ENCODE results near the gene CACNA1C. TPM values are rescaled to one million over a fixed set of nuclear protein-coding genes. Genes with fewer than 3 reads are reported as not detected.

The CACNA1C gene
- total RNA-seq, 1 experiment from 2014 or later, result not detected

DNA sequence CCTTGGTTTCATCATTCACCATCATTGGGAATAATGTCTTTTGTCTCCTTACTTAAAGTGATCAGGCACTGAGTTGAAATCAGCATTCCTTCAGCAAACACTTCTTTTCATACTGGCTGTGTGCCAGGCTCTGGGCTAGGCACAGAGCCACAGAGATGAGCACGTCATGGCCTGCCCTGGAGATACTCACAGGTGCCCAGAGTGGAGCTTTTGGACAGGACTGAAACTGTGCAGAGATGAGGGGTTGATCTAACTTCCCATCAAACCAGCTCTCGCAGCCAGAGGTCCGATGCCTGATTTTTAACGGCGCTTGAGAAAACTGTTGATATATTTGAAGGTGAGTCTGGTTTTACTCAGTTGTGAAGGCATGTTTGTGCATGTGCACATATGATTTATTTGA is 43.1 kb downstream of the CACNA1C start:
- TF ChIP-seq, protein P1, sequence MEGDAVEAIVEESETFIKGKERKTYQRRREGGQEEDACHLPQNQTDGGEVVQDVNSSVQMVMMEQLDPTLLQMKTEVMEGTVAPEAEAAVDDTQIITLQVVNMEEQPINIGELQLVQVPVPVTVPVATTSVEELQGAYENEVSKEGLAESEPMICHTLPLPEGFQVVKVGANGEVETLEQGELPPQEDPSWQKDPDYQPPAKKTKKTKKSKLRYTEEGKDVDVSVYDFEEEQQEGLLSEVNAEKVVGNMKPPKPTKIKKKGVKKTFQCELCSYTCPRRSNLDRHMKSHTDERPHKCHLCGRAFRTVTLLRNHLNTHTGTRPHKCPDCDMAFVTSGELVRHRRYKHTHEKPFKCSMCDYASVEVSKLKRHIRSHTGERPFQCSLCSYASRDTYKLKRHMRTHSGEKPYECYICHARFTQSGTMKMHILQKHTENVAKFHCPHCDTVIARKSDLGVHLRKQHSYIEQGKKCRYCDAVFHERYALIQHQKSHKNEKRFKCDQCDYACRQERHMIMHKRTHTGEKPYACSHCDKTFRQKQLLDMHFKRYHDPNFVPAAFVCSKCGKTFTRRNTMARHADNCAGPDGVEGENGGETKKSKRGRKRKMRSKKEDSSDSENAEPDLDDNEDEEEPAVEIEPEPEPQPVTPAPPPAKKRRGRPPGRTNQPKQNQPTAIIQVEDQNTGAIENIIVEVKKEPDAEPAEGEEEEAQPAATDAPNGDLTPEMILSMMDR (conservative IDR thresholded peaks at IDR 0.05), result no peak
- no peak for TF ChIP-seq EZH2 (IDR thresholded peaks at IDR 0.05; ENCODE audit: low read depth)
- no peak for DNase-seq
- Histone ChIP-seq H3K4me1 (replicated peaks; ENCODE audit: insufficient read depth) (no peaks in the 10 kb centered on the region), H3K9me2 (ENCODE audit: insufficient read depth) (no peaks in the 10 kb centered on the region), H3K27me3 (ENCODE audit: insufficient read depth, low read depth) (peaks cover 96% of the 10 kb centered on the region), H3K79me2 (ENCODE audit: low read depth) (no peaks in the 10 kb centered on the region), H3K4me2 (no peak overlapping the region), H3K27ac (no peak overlapping the region), H3F3A (ENCODE audit: insufficient read depth, low read depth) (no peaks in the 10 kb centered on the region), H2AFZ (no peak overlapping the region), H3K9me3 (ENCODE audit: insufficient read depth, low read depth) (no peaks in the 10 kb centered on the region), H4K20me1 (ENCODE audit: insufficient read depth) (no peaks in the 10 kb centered on the region), H3K4me3 (no peak overlapping the region), H3K36me3 (ENCODE audit: low read depth) (no peaks in the 10 kb centered on the region)
- ChIA-PET CTCF (no interaction called here), POLR2A (ENCODE audit: unreplicated experiment) (no interaction called here)
- intact Hi-C loops (cut with micrococcal nuclease; ENCODE audit: unreplicated experiment), result no loop called here
- no TSS peak for BruUV-seq (replicated peaks)

DNA sequence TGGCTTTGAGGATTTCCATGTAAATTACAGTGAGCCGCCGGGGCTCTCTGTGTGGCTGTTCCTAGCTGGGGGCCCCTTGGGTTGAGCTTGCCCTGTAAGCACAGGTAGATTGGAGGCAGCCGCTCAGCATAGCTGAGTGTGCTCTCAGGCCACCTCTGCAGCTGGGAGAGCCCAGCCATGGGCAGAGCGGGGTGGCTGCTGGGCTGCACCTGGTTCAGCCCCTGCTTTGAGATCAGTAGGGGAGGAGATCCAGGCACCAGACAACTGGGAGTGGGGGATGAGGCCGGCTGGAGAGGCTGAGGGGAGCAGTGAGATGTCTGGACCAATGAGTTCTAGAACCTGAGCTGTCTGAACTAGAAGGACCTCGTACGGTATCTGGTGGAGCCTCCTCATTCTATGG is 44.8 kb downstream of the CACNA1C start:
- no peak for TF ChIP-seq EZH2 (IDR thresholded peaks at IDR 0.05; ENCODE audit: low read depth)
- TF ChIP-seq, protein P1 (conservative IDR thresholded peaks at IDR 0.05), result no peak
- no peak overlapping the region for H3K27ac ChIP-seq
- no TSS peak for BruUV-seq (replicated peaks)
- H4K20me1 ChIP-seq (ENCODE audit: insufficient read depth), result no peaks in the 10 kb centered on the region
- H3K79me2 ChIP-seq (ENCODE audit: low read depth), result no peaks in the 10 kb centered on the region
- no peaks in the 10 kb centered on the region for H3K36me3 ChIP-seq (ENCODE audit: low read depth)
- peaks cover 96% of the 10 kb centered on the region for H3K27me3 ChIP-seq (ENCODE audit: insufficient read depth, low read depth)
- H3F3A ChIP-seq (ENCODE audit: insufficient read depth, low read depth), result no peaks in the 10 kb centered on the region
- H2AFZ ChIP-seq, result no peak overlapping the region
- H3K9me3 ChIP-seq (ENCODE audit: insufficient read depth, low read depth), result no peaks in the 10 kb centered on the region
- H3K4me1 ChIP-seq (replicated peaks; ENCODE audit: insufficient read depth), result no peaks in the 10 kb centered on the region
- no peak overlapping the region for H3K4me3 ChIP-seq
- CTCF ChIA-PET, result no interaction called here
- POLR2A ChIA-PET (ENCODE audit: unreplicated experiment), result no interaction called here
- H3K4me2 ChIP-seq, result no peak overlapping the region
- H3K9me2 ChIP-seq (ENCODE audit: insufficient read depth), result no peaks in the 10 kb centered on the region
- intact Hi-C loops (cut with micrococcal nuclease; ENCODE audit: unreplicated experiment), result no loop called here
- DNase-seq, result no peak

DNA sequence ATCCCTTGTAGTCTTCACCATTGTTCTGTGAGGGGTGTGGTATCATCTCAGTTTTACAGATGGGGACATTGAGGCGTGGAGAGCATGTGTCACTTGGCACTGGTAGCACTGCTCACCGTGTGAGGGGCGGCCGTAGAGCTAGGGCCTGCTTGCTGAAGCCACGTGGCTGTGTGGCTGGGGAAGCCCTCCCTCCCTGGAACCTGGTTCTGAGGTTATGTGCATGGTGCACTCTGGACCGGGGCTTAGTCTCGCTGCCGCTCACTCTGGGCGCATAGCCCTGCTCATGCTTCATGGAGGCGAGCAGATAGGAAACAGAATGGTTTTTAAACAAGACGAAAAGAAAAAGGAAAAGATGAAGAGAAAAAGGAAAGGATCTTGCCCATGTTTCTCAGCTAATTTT is 46.1 kb downstream of the CACNA1C start:
- Histone ChIP-seq H3K9me2 (ENCODE audit: insufficient read depth) (no peaks in the 10 kb centered on the region), H3K27ac (no peak overlapping the region), H3K4me2 (no peak overlapping the region), H4K20me1 (ENCODE audit: insufficient read depth) (no peaks in the 10 kb centered on the region), H3K27me3 (ENCODE audit: insufficient read depth, low read depth) (peaks cover 93% of the 10 kb centered on the region), H3K36me3 (ENCODE audit: low read depth) (no peaks in the 10 kb centered on the region), H3K4me1 (replicated peaks; ENCODE audit: insufficient read depth) (no peaks in the 10 kb centered on the region), H2AFZ (no peak overlapping the region), H3K4me3 (no peak overlapping the region), H3K9me3 (ENCODE audit: insufficient read depth, low read depth) (no peaks in the 10 kb centered on the region), H3F3A (ENCODE audit: insufficient read depth, low read depth) (no peaks in the 10 kb centered on the region), H3K79me2 (ENCODE audit: low read depth) (no peaks in the 10 kb centered on the region)
- ChIA-PET POLR2A (ENCODE audit: unreplicated experiment) (no interaction called here), CTCF (no interaction called here)
- DNase-seq, result no peak
- no TSS peak for BruUV-seq (replicated peaks)
- no peak for TF ChIP-seq EZH2 (IDR thresholded peaks at IDR 0.05; ENCODE audit: low read depth)
- TF ChIP-seq, protein P1 (conservative IDR thresholded peaks at IDR 0.05), result no peak
- intact Hi-C loops (cut with micrococcal nuclease; ENCODE audit: unreplicated experiment), result no loop called here

All from PC-9 (cell line).